ENCODE measurements around the gene DRC3. TPM values are rescaled to one million over a fixed set of nuclear protein-coding genes. Genes with fewer than 3 reads are reported as not detected.

Gene DRC3
- total and polyA plus RNA-seq, 12 donors: 0.55 to 3.0 (median 2.0) TPM

GRCh38 chr17:18056214-18056613, 83.6 kb downstream of the DRC3 start:
- H3K4me3 ChIP-seq: no peak overlapping the region
- TF ChIP-seq, protein P1, sequence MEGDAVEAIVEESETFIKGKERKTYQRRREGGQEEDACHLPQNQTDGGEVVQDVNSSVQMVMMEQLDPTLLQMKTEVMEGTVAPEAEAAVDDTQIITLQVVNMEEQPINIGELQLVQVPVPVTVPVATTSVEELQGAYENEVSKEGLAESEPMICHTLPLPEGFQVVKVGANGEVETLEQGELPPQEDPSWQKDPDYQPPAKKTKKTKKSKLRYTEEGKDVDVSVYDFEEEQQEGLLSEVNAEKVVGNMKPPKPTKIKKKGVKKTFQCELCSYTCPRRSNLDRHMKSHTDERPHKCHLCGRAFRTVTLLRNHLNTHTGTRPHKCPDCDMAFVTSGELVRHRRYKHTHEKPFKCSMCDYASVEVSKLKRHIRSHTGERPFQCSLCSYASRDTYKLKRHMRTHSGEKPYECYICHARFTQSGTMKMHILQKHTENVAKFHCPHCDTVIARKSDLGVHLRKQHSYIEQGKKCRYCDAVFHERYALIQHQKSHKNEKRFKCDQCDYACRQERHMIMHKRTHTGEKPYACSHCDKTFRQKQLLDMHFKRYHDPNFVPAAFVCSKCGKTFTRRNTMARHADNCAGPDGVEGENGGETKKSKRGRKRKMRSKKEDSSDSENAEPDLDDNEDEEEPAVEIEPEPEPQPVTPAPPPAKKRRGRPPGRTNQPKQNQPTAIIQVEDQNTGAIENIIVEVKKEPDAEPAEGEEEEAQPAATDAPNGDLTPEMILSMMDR (IDR thresholded peaks at IDR 0.05): no peak
- H3K27me3 ChIP-seq: no peaks in the 10 kb centered on the region
- H3K27ac ChIP-seq: no peak overlapping the region
- WGBS, 2 donors: 91 to 98% methylated on average over 3 of the region's 3 CpGs
- ATAC-seq: no peak
- H3K4me1 ChIP-seq: no peaks in the 10 kb centered on the region
- no peaks in the 10 kb centered on the region for H3K9me3 ChIP-seq
- no peak for DNase-seq
- peaks cover 0 to 95% (median 32%) of the 10 kb centered on the region in 9 donors for H3K36me3 ChIP-seq
- intact Hi-C loops (cut with DNase I): no loop called here

GRCh38 chr17:18059283-18059682, 86.6 kb downstream of the DRC3 start:
- Histone ChIP-seq H3K27me3 (no peaks in the 10 kb centered on the region), H3K4me3 (no peak overlapping the region), H3K9me3 (no peaks in the 10 kb centered on the region), H3K27ac (no peak overlapping the region), H3K4me1 (no peaks in the 10 kb centered on the region), H3K36me3 (peaks cover 0 to 98% (median 34%) of the 10 kb centered on the region in 9 donors)
- ATAC-seq (no peak), DNase-seq (no peak)
- intact Hi-C loops (cut with DNase I): no loop called here
- 72 to 77% methylated on average over 5 of the region's 5 CpGs for WGBS, 2 donors
- TF ChIP-seq, protein P1 (IDR thresholded peaks at IDR 0.05): no peak

GRCh38 chr17:18064053-18064452, 91.4 kb downstream of the DRC3 start:
- Histone ChIP-seq H3K9me3 (no peaks in the 10 kb centered on the region), H3K27me3 (no peaks in the 10 kb centered on the region), H3K4me3 (no peak overlapping the region), H3K27ac (no peak overlapping the region), H3K36me3 (peaks cover 0 to 88% (median 25%) of the 10 kb centered on the region in 9 donors), H3K4me1 (no peaks in the 10 kb centered on the region)
- intact Hi-C loops (cut with DNase I): no loop called here
- TF ChIP-seq, protein P1 (IDR thresholded peaks at IDR 0.05): no peak
- DNase-seq (no peak), ATAC-seq (peak in 2 of 8 donors; percentile 60 to 67)
- 29 to 39% methylated on average over 2 of the region's 2 CpGs for WGBS, 2 donors

- 95% methylated on average over 11 of the region's 11 CpGs for WGBS, 2 donors
- intact Hi-C loops (cut with DNase I): no loop called here
- Histone ChIP-seq H3K36me3 (peaks cover 0 to 73% (median 25%) of the 10 kb centered on the region in 9 donors), H3K9me3 (no peaks in the 10 kb centered on the region), H3K27me3 (no peaks in the 10 kb centered on the region), H3K4me1 (no peaks in the 10 kb centered on the region), H3K27ac (no peak overlapping the region), H3K4me3 (no peak overlapping the region)
- no peak for DNase-seq
- no peak for ATAC-seq
- TF ChIP-seq, protein P1 (IDR thresholded peaks at IDR 0.05): no peak
Measured at GRCh38 chr17:18065546-18065945, 92.9 kb downstream of the DRC3 start.

Other genes starting within 250 kb of the DRC3 start
- 10 to 100 TPM in 8 of 10 donors, 1 to 10 TPM in 2; 9.0 to 44.1 (median 16.4) TPM for gene SREBF1, start 135.9 kb upstream of the DRC3 start, total RNA-seq
- gene SREBF1, start 135.9 kb upstream of the DRC3 start, polyA plus RNA-seq: 10 to 100 TPM; 49.0 to 61.2 TPM
- gene TOM1L2, start 462 bp upstream of the DRC3 start, total RNA-seq: 100 to 1,000 TPM; 174 to 331 (median 290) TPM
- 100 to 1,000 TPM in 1 of 2 donors, 10 to 100 TPM in 1; 46.4 to 114 TPM for gene TOM1L2, start 462 bp upstream of the DRC3 start, polyA plus RNA-seq
- 10 to 100 TPM; 32.6 to 43.5 (median 37.4) TPM for gene ATPAF2, start 66.3 kb downstream of the DRC3 start, total RNA-seq
- gene ATPAF2, start 66.3 kb downstream of the DRC3 start, polyA plus RNA-seq: 10 to 100 TPM; 21.5 to 55.8 TPM
- gene GID4, start 66.5 kb downstream of the DRC3 start, total RNA-seq: 10 to 100 TPM; 14.6 to 23.7 (median 17.3) TPM
- gene GID4, start 66.5 kb downstream of the DRC3 start, polyA plus RNA-seq: 1 to 10 TPM; 7.0 to 9.5 TPM
- 10 to 100 TPM; 18.1 to 23.3 (median 20.9) TPM for gene DRG2, start 115.1 kb downstream of the DRC3 start, total RNA-seq
- 10 to 100 TPM; 28.4 to 44.3 TPM for gene DRG2, start 115.1 kb downstream of the DRC3 start, polyA plus RNA-seq
- under 1 TPM in 7 of 10 donors, not detected in 3; 0.11 to 0.58 (median 0.26) TPM for gene MYO15A, start 135.9 kb downstream of the DRC3 start, total RNA-seq
- 1 to 10 TPM in 1 of 2 donors, under 1 TPM in 1; 0.35 to 1.2 TPM for gene MYO15A, start 135.9 kb downstream of the DRC3 start, polyA plus RNA-seq
- gene ALKBH5, start 211.0 kb downstream of the DRC3 start, total RNA-seq: 100 to 1,000 TPM; 163 to 208 (median 194) TPM
- gene ALKBH5, start 211.0 kb downstream of the DRC3 start, polyA plus RNA-seq: 10 to 100 TPM; 72.6 to 80.3 TPM

Data from heart right ventricle (tissue), 16 donors.